ENCODE data around the gene PRKG1. TPM values are rescaled to one million over a fixed set of nuclear protein-coding genes. Genes with fewer than 3 reads are reported as not detected.

The PRKG1 gene
- total RNA-seq, 2 experiments from 2014 or later, result not detected

- no peak overlapping the region for H3K27ac Mint-ChIP-seq
- H3K27me3 Mint-ChIP-seq (ENCODE audit: low read depth), result no peaks in the 10 kb centered on the region
- H3K4me3 Mint-ChIP-seq, result no peak overlapping the region
- no peaks in the 10 kb centered on the region for H3K36me3 Mint-ChIP-seq (ENCODE audit: low read depth)
- H3K9me3 Mint-ChIP-seq, result no peaks in the 10 kb centered on the region
- DNase-seq, result no peak
- intact Hi-C loops (cut with micrococcal nuclease), result no loop called here
- CTCF ChIA-PET, result no interaction called here
- no peaks in the 10 kb centered on the region for H3K4me1 Mint-ChIP-seq (ENCODE audit: low read depth)
Measured at GRCh38 chr10:51897560-51897959, 823.3 kb downstream of the PRKG1 start.

DNA sequence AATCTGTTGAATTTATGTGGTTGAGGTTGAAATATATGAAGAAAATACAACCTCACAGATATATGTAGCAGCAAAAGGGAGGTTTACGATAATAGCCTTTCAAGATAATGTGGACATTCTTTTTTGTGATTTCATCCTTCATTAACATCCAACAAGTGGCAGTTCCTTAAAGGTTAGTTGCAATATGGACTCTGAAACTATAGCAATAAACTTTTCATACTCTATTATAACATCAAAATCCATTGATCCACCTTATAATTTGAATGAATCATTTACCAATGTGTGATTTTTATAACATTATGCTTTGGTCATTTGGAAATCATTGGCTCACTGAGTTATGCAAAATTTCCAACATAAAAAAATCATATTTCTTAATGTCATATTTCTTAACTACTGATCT, 825.9 kb downstream of the PRKG1 start:
- Mint-ChIP-seq H3K27ac (no peak overlapping the region), H3K9me3 (no peaks in the 10 kb centered on the region), H3K36me3 (ENCODE audit: low read depth) (no peaks in the 10 kb centered on the region), H3K4me3 (no peak overlapping the region), H3K27me3 (ENCODE audit: low read depth) (no peaks in the 10 kb centered on the region), H3K4me1 (ENCODE audit: low read depth) (no peaks in the 10 kb centered on the region)
- CTCF ChIA-PET, result no interaction called here
- intact Hi-C loops (cut with micrococcal nuclease), result no loop called here
- DNase-seq, result no peak

- H3K27ac Mint-ChIP-seq, result no peak overlapping the region
- H3K36me3 Mint-ChIP-seq (ENCODE audit: low read depth), result no peaks in the 10 kb centered on the region
- intact Hi-C loops (cut with micrococcal nuclease), result no loop called here
- H3K4me3 Mint-ChIP-seq, result no peak overlapping the region
- H3K4me1 Mint-ChIP-seq (ENCODE audit: low read depth), result no peaks in the 10 kb centered on the region
- H3K9me3 Mint-ChIP-seq, result no peaks in the 10 kb centered on the region
- CTCF ChIA-PET, result no interaction called here
- H3K27me3 Mint-ChIP-seq (ENCODE audit: low read depth), result peaks cover 2% of the 10 kb centered on the region
- no peak for DNase-seq
Measured at GRCh38 chr10:51903675-51904074, 829.4 kb downstream of the PRKG1 start.

GRCh38 chr10:51905032-51905431, 830.7 kb downstream of the PRKG1 start:
- Mint-ChIP-seq H3K27ac (no peak overlapping the region), H3K4me1 (ENCODE audit: low read depth) (no peaks in the 10 kb centered on the region), H3K27me3 (ENCODE audit: low read depth) (peaks cover 2% of the 10 kb centered on the region), H3K4me3 (no peak overlapping the region), H3K9me3 (no peaks in the 10 kb centered on the region), H3K36me3 (ENCODE audit: low read depth) (no peaks in the 10 kb centered on the region)
- CTCF ChIA-PET, result no interaction called here
- DNase-seq, result no peak
- intact Hi-C loops (cut with micrococcal nuclease), result no loop called here

DNA sequence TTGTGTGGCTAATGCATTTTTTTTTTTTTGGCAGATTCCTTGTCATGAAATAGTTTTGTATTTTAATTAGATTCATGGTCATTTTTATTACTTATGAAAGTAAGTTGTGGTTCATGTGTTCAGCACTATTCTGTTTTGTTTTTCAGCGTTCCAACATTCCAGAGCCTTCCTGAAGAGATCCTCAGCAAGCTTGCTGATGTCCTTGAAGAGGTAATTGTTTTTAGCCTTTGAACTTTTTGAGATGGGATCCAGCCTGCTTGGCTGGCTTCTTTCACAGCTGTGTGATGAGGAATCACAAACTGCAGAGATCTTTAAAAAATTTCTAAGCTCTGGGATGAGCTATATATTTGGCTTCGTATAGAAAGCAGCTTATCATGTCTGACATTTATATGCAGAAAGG, 833.1 kb downstream of the PRKG1 start:
- no peaks in the 10 kb centered on the region for H3K4me1 Mint-ChIP-seq (ENCODE audit: low read depth)
- H3K36me3 Mint-ChIP-seq (ENCODE audit: low read depth), result no peaks in the 10 kb centered on the region
- DNase-seq, result no peak
- H3K27ac Mint-ChIP-seq, result no peak overlapping the region
- CTCF ChIA-PET, result interaction anchor here (0.6 kb wide), 1 partner anchor 30 kb away, joined by 3 read pairs; no protein-coding TSS in a partner anchor
- peaks cover 2% of the 10 kb centered on the region for H3K27me3 Mint-ChIP-seq (ENCODE audit: low read depth)
- H3K9me3 Mint-ChIP-seq, result no peaks in the 10 kb centered on the region
- no peak overlapping the region for H3K4me3 Mint-ChIP-seq
- intact Hi-C loops (cut with micrococcal nuclease), result no loop called here

DNA sequence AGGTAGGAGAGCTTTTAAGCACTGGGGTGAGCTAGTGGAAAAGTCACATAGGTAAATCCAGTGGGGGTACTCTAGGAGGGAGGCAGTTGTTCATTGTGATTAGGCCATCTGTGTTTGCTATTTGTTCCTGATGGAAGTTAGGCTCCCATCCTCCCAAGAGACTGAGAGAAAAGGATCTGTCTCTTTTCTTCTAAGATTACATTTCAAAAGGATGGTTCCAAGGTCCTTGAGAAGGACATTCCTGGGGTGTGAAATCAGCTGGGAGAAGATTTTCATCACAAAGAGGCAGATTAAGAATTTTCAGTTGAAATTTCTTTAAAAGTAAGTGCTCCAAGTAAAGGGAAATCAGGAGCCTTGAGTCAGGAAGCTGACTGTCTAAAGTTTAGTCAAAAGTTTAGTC, 835.9 kb downstream of the PRKG1 start:
- intact Hi-C loops (cut with micrococcal nuclease), result no loop called here
- H3K4me3 Mint-ChIP-seq, result no peak overlapping the region
- no peaks in the 10 kb centered on the region for H3K36me3 Mint-ChIP-seq (ENCODE audit: low read depth)
- H3K9me3 Mint-ChIP-seq, result no peaks in the 10 kb centered on the region
- no peak for DNase-seq
- no peaks in the 10 kb centered on the region for H3K4me1 Mint-ChIP-seq (ENCODE audit: low read depth)
- CTCF ChIA-PET, result no interaction called here
- H3K27ac Mint-ChIP-seq, result no peak overlapping the region
- H3K27me3 Mint-ChIP-seq (ENCODE audit: low read depth), result peaks cover 2% of the 10 kb centered on the region

DNA sequence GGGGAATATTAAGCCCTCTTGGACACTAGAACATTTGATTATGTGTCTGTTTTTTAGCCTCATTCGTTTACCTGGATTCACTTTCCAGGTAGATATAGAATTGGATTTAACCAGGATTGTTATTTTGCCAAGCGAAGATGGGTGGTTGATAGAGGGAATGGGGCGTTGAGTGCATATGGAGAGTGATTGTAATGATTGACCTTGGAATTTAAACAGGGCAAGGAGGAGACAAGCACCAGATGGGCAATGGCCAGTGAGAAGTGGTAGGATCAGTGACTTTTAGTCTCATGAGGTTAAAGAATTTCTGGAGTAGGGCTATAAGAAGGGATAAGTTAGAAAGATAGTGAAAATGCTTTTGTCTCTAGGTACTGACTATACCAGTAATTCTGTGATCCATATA, 836.3 kb downstream of the PRKG1 start:
- DNase-seq, result no peak
- no peak overlapping the region for H3K4me3 Mint-ChIP-seq
- intact Hi-C loops (cut with micrococcal nuclease), result no loop called here
- H3K27me3 Mint-ChIP-seq (ENCODE audit: low read depth), result peaks cover 2% of the 10 kb centered on the region
- H3K36me3 Mint-ChIP-seq (ENCODE audit: low read depth), result no peaks in the 10 kb centered on the region
- H3K27ac Mint-ChIP-seq, result no peak overlapping the region
- H3K4me1 Mint-ChIP-seq (ENCODE audit: low read depth), result no peaks in the 10 kb centered on the region
- CTCF ChIA-PET, result no interaction called here
- H3K9me3 Mint-ChIP-seq, result no peaks in the 10 kb centered on the region

GRCh38 chr10:51911723-51912122, 837.4 kb downstream of the PRKG1 start:
- Mint-ChIP-seq H3K27ac (no peak overlapping the region), H3K4me3 (no peak overlapping the region), H3K4me1 (ENCODE audit: low read depth) (no peaks in the 10 kb centered on the region), H3K9me3 (no peaks in the 10 kb centered on the region), H3K27me3 (ENCODE audit: low read depth) (peaks cover 2% of the 10 kb centered on the region), H3K36me3 (ENCODE audit: low read depth) (no peaks in the 10 kb centered on the region)
- intact Hi-C loops (cut with micrococcal nuclease), result no loop called here
- CTCF ChIA-PET, result no interaction called here
- no peak for DNase-seq

GRCh38 chr10:51915031-51915542, 840.8 kb downstream of the PRKG1 start:
- CTCF ChIA-PET, result no interaction called here
- no peaks in the 10 kb centered on the region for H3K36me3 Mint-ChIP-seq (ENCODE audit: low read depth)
- intact Hi-C loops (cut with micrococcal nuclease), result no loop called here
- no peaks in the 10 kb centered on the region for H3K4me1 Mint-ChIP-seq (ENCODE audit: low read depth)
- DNase-seq, result no peak
- H3K27ac Mint-ChIP-seq, result no peak overlapping the region
- no peak overlapping the region for H3K4me3 Mint-ChIP-seq
- H3K27me3 Mint-ChIP-seq (ENCODE audit: low read depth), result no peaks in the 10 kb centered on the region
- no peaks in the 10 kb centered on the region for H3K9me3 Mint-ChIP-seq

DNA sequence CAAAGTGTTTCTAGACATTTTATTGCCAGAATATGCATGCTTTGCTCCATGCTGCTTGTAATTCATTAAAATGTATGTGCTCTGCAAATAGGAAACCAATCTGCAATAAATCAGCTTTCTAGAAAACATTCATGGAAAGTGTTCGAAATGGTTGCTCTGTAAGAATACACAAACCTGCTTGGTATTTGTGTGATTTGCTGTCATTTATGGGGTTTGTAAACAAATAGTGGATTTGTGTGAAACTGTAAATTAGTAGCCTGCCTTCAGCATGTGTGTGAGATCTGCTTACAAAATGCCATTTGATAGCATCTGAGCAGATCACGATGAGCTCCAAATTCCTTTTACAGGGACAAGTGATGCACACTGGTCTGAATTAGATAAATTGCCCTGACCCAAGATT, 844.2 kb downstream of the PRKG1 start:
- Mint-ChIP-seq H3K4me3 (no peak overlapping the region), H3K4me1 (ENCODE audit: low read depth) (no peaks in the 10 kb centered on the region), H3K27ac (no peak overlapping the region), H3K27me3 (ENCODE audit: low read depth) (no peaks in the 10 kb centered on the region), H3K9me3 (no peaks in the 10 kb centered on the region), H3K36me3 (ENCODE audit: low read depth) (no peaks in the 10 kb centered on the region)
- intact Hi-C loops (cut with micrococcal nuclease), result no loop called here
- CTCF ChIA-PET, result no interaction called here
- no peak for DNase-seq

GRCh38 chr10:51918884-51919325, 844.6 kb downstream of the PRKG1 start:
- CTCF ChIA-PET, result no interaction called here

DNA sequence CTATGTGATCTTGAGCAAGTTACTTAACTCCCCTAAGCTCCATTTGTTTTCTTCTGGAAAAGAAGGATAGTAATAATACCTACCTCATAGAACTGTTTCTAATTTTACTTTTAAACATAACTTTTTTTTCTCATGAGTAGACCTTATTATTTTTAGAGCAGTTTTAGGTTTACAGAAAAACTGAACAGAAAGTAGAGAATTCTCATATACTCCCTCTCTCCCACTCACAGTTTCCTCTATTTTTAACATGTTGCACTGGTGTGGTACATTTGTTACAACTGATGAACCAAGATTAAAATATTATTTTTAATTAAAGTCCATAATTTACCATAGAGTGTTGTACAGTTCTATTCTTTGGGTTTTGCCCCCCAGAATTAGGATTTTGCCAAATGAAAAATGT, 846.4 kb downstream of the PRKG1 start:
- CTCF ChIA-PET, result no interaction called here
- peaks cover 4% of the 10 kb centered on the region for H3K9me3 Mint-ChIP-seq
- DNase-seq, result no peak
- no peak overlapping the region for H3K4me3 Mint-ChIP-seq
- H3K4me1 Mint-ChIP-seq (ENCODE audit: low read depth), result no peaks in the 10 kb centered on the region
- peaks cover 4% of the 10 kb centered on the region for H3K27me3 Mint-ChIP-seq (ENCODE audit: low read depth)
- no peaks in the 10 kb centered on the region for H3K36me3 Mint-ChIP-seq (ENCODE audit: low read depth)
- H3K27ac Mint-ChIP-seq, result no peak overlapping the region
- intact Hi-C loops (cut with micrococcal nuclease), result no loop called here

More at GRCh38 chr10:51918884-51919325, 844.6 kb downstream of the PRKG1 start:
- H3K9me3 Mint-ChIP-seq, result no peaks in the 10 kb centered on the region
- no peak for DNase-seq
- H3K36me3 Mint-ChIP-seq (ENCODE audit: low read depth), result no peaks in the 10 kb centered on the region
- H3K27ac Mint-ChIP-seq, result no peak overlapping the region
- H3K27me3 Mint-ChIP-seq (ENCODE audit: low read depth), result no peaks in the 10 kb centered on the region
- H3K4me1 Mint-ChIP-seq (ENCODE audit: low read depth), result no peaks in the 10 kb centered on the region
- intact Hi-C loops (cut with micrococcal nuclease), result no loop called here
- H3K4me3 Mint-ChIP-seq, result no peak overlapping the region

DNA sequence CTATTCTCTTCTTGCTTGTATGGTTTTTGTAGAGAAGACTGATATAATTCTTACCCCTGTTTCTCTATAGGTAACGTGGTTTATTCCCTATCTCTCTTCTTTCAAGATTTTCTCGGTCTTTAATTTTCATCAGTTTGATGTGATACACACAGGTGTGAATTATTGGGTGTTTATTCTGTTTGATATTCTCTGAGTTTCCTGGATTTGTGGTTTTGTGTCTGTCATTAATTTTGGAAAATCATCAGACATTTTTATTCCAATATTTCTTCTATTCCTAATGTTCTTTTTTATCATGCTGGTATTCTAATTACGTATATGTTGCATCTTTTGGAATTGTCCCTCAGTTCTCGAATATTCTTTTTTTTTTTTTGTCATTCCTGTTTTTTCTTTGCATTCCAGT, 850.1 kb downstream of the PRKG1 start:
- CTCF ChIA-PET, result interaction anchor here (0.7 kb wide), 1 partner anchor 820 kb away, joined by 4 read pairs; no protein-coding TSS in a partner anchor
- Mint-ChIP-seq H3K27me3 (ENCODE audit: low read depth) (peaks cover 6% of the 10 kb centered on the region), H3K4me1 (ENCODE audit: low read depth) (no peaks in the 10 kb centered on the region), H3K4me3 (no peak overlapping the region), H3K9me3 (peaks cover 4% of the 10 kb centered on the region), H3K36me3 (ENCODE audit: low read depth) (no peaks in the 10 kb centered on the region), H3K27ac (no peak overlapping the region)
- intact Hi-C loops (cut with micrococcal nuclease), result no loop called here
- no peak for DNase-seq

DNA sequence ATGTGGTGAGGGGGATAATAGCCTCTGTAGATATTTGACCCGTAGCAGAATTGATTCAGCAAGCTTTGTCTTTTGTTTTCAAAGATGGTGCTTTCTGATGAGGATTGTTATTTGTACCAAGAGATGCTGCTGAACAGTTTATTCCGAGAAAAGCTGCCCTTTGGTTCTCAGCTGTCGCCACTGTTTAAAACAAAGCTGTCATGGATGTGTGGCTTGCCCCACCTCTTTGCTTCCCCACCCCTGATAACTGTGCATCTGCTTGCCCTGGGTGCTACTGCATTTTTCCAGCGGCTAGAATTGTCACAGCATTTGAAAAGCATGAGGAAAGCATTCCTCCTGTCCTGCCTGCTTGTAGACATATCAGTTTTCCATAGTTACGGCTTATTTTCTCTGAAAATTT, 852.0 kb downstream of the PRKG1 start:
- no peak overlapping the region for H3K27ac Mint-ChIP-seq
- intact Hi-C loops (cut with micrococcal nuclease), result no loop called here
- peaks cover 10% of the 10 kb centered on the region for H3K27me3 Mint-ChIP-seq (ENCODE audit: low read depth)
- H3K9me3 Mint-ChIP-seq, result peaks cover 4% of the 10 kb centered on the region
- H3K36me3 Mint-ChIP-seq (ENCODE audit: low read depth), result no peaks in the 10 kb centered on the region
- H3K4me3 Mint-ChIP-seq, result no peak overlapping the region
- CTCF ChIA-PET, result no interaction called here
- no peaks in the 10 kb centered on the region for H3K4me1 Mint-ChIP-seq (ENCODE audit: low read depth)
- no peak for DNase-seq

Measured in activated naive CD4-positive, alpha-beta T cell treated with anti-CD3 and anti-CD28 coated beads for 36 hours (primary cell).